HUES64 (cell line): ENCODE measurements around the gene ARHGAP18.

Experiments
- H3K27ac ChIP-seq: 2 replicates; pipeline ENCODE4 v1.7.0; 2013; ENCODE audit warnings: low read depth, low read length, inconsistent platforms
- H3K27me3 ChIP-seq: 2 replicates; pipeline ENCODE4 v1.6.1; 2013; ENCODE audit warnings: mild to moderate bottlenecking, low read length; ENCODE audit not compliant: insufficient read depth
- H3K36me3 ChIP-seq: 2 replicates; pipeline ENCODE4 v1.6.1; 2013; ENCODE audit warnings: mild to moderate bottlenecking, low read length; ENCODE audit not compliant: insufficient read depth
- H3K4me1 ChIP-seq: 2 replicates; pipeline ENCODE4 v1.6.1; 2013; ENCODE audit warnings: mild to moderate bottlenecking, low read length, moderate library complexity; ENCODE audit not compliant: insufficient read depth
- H3K4me3 ChIP-seq: 2 replicates; pipeline ENCODE4 v1.5.1; 2013; ENCODE audit warnings: mild to moderate bottlenecking, low read length, moderate library complexity
- H3K9ac ChIP-seq: 2 replicates; pipeline ENCODE4 v1.6.1; 2013; ENCODE audit warnings: mild to moderate bottlenecking, low read depth, low read length
- H3K9me3 ChIP-seq: 2 replicates; pipeline ENCODE4 v1.6.1; 2013; ENCODE audit warnings: low read depth, low read length; ENCODE audit not compliant: insufficient read depth
- WGBS: fragments of 150-250, 120-280 bp; methylation state at CpG from one replicate; pipeline ENCODE4 v1.1.7; 2013; ENCODE audit warnings: missing lambda C conversion rate; 5-methylcytosine and 5-hydroxymethylcytosine counted together

Gene ARHGAP18

GRCh38 chr6:129678463-129678862 is 31.5 kb downstream of the ARHGAP18 start:
- Histone ChIP-seq H3K9ac (no peak overlapping the region), H3K27ac (no peak overlapping the region), H3K9me3 (no peaks in the 10 kb centered on the region), H3K4me3 (no peak overlapping the region), H3K36me3 (no peaks in the 10 kb centered on the region), H3K4me1 (peaks cover 8% of the 10 kb centered on the region; the same call in 1 of the 2 replicates), H3K27me3 (no peaks in the 10 kb centered on the region)
- no CpG with 5 or more reads among the region's 1 CpG for WGBS

GRCh38 chr6:129677620-129678325 is 32.2 kb downstream of the ARHGAP18 start:
- no peaks in the 10 kb centered on the region for H3K9me3 ChIP-seq
- no peak overlapping the region for H3K9ac ChIP-seq
- H3K27ac ChIP-seq, result no peak overlapping the region
- H3K27me3 ChIP-seq, result no peaks in the 10 kb centered on the region
- H3K36me3 ChIP-seq, result no peaks in the 10 kb centered on the region
- H3K4me1 ChIP-seq, result peaks cover 15% of the 10 kb centered on the region; the same call in 1 of the 2 replicates
- WGBS, result 85% methylated on average over 2 of the region's 2 CpGs
- H3K4me3 ChIP-seq, result no peak overlapping the region

GRCh38 chr6:129675669-129676472 is 34.1 kb downstream of the ARHGAP18 start:
- WGBS, result 93% methylated on average over 4 of the region's 5 CpGs
- no peak overlapping the region for H3K9ac ChIP-seq
- H3K27me3 ChIP-seq, result no peaks in the 10 kb centered on the region
- H3K36me3 ChIP-seq, result no peaks in the 10 kb centered on the region
- peaks cover 23% of the 10 kb centered on the region; the same call in 1 of the 2 replicates for H3K4me1 ChIP-seq
- no peak overlapping the region for H3K4me3 ChIP-seq
- no peak overlapping the region for H3K27ac ChIP-seq
- H3K9me3 ChIP-seq, result no peaks in the 10 kb centered on the region

GRCh38 chr6:129673748-129674147 is 36.2 kb downstream of the ARHGAP18 start:
- no peak overlapping the region for H3K9ac ChIP-seq
- H3K4me3 ChIP-seq, result no peak overlapping the region
- no peak overlapping the region for H3K27ac ChIP-seq
- no peaks in the 10 kb centered on the region for H3K27me3 ChIP-seq
- H3K36me3 ChIP-seq, result no peaks in the 10 kb centered on the region
- H3K4me1 ChIP-seq, result peaks cover 32% of the 10 kb centered on the region
- no peaks in the 10 kb centered on the region for H3K9me3 ChIP-seq

- Histone ChIP-seq H3K36me3 (no peaks in the 10 kb centered on the region), H3K27me3 (no peaks in the 10 kb centered on the region), H3K27ac (peak overlapping the region; percentile 21; the same call in 1 of the 2 replicates), H3K9me3 (no peaks in the 10 kb centered on the region), H3K9ac (no peak overlapping the region; the same call in 1 of the 2 replicates), H3K4me1 (peaks cover 32% of the 10 kb centered on the region), H3K4me3 (no peak overlapping the region)
- 97% methylated on average over 2 of the region's 2 CpGs for WGBS
Measured at GRCh38 chr6:129672881-129673631, 36.9 kb downstream of the ARHGAP18 start.

- Histone ChIP-seq H3K27me3 (no peaks in the 10 kb centered on the region), H3K4me3 (no peak overlapping the region), H3K27ac (no peak overlapping the region), H3K9me3 (no peaks in the 10 kb centered on the region), H3K4me1 (peaks cover 38% of the 10 kb centered on the region), H3K36me3 (no peaks in the 10 kb centered on the region), H3K9ac (no peak overlapping the region)
- WGBS, result 100% methylated on average over 2 of the region's 2 CpGs
Measured at GRCh38 chr6:129672341-129672682, 37.7 kb downstream of the ARHGAP18 start.

- Histone ChIP-seq H3K27me3 (no peaks in the 10 kb centered on the region), H3K9ac (no peak overlapping the region), H3K4me1 (peaks cover 38% of the 10 kb centered on the region), H3K27ac (no peak overlapping the region), H3K4me3 (no peak overlapping the region), H3K36me3 (no peaks in the 10 kb centered on the region), H3K9me3 (no peaks in the 10 kb centered on the region)
- 89% methylated on average over 10 of the region's 10 CpGs for WGBS
Measured at GRCh38 chr6:129671442-129672340, 38.3 kb downstream of the ARHGAP18 start.

GRCh38 chr6:129670634-129671033 is 39.3 kb downstream of the ARHGAP18 start:
- Histone ChIP-seq H3K4me1 (peaks cover 38% of the 10 kb centered on the region), H3K9me3 (no peaks in the 10 kb centered on the region), H3K4me3 (no peak overlapping the region), H3K27ac (no peak overlapping the region), H3K27me3 (no peaks in the 10 kb centered on the region), H3K9ac (no peak overlapping the region), H3K36me3 (no peaks in the 10 kb centered on the region)
- WGBS, result 73% methylated on average over 3 of the region's 3 CpGs

- no peaks in the 10 kb centered on the region for H3K27me3 ChIP-seq
- H3K9me3 ChIP-seq, result no peaks in the 10 kb centered on the region
- no peaks in the 10 kb centered on the region for H3K36me3 ChIP-seq
- peaks cover 21% of the 10 kb centered on the region for H3K4me1 ChIP-seq
- no peak overlapping the region for H3K9ac ChIP-seq
- no peak overlapping the region for H3K4me3 ChIP-seq
- no peak overlapping the region for H3K27ac ChIP-seq
Measured at GRCh38 chr6:129667621-129668020, 42.4 kb downstream of the ARHGAP18 start.

GRCh38 chr6:129667034-129667433 is 42.9 kb downstream of the ARHGAP18 start:
- H3K27me3 ChIP-seq, result no peaks in the 10 kb centered on the region

More at GRCh38 chr6:129667034-129667433, 42.9 kb downstream of the ARHGAP18 start:
- Histone ChIP-seq H3K4me3 (no peak overlapping the region), H3K9ac (no peak overlapping the region), H3K36me3 (no peaks in the 10 kb centered on the region), H3K27ac (no peak overlapping the region), H3K9me3 (no peaks in the 10 kb centered on the region), H3K4me1 (peaks cover 16% of the 10 kb centered on the region)
